Stimulated activated CD8-positive, alpha-beta memory T cell treated with anti-CD3 and anti-CD28 coated beads, Interleukin-15, amount 100 ng/mL, for 24 hours (primary cell): ENCODE results near the gene CXCR1.
"Not testable (repeated sequence)": the region's sequence is repeated elsewhere in the genome, so short reads cannot be mapped to it uniquely, and the experiment has no call there.

Experiments used
- DNase-seq: peaks from one replicate; pipeline ENCODE4 v3.0.0-alpha.2; 2020; ENCODE audit warnings: low read depth

CXCR1 gene

DNA sequence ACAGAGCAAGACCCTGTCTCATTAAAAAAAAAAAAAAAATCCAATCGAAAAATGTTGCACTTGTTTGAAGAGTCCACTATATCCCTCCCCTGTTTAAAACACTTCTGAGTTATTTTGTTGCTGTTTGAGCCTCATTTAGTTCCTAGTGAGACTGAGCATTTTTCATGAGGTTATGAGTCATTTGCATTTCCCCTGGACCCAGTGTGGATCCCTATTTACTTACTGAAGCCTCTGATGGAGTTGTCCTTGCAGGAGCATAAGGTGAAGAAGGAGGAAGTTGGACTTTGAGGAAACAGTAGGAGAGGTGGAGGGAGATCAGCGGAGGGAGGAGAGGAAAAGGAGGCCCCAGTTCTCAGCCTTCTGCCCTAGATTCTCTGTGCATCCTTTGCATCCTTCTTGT, 5.1 kb downstream of the CXCR1 start:
- no peak for DNase-seq

- no peak for DNase-seq
Observed at GRCh38 chr2:218155953-218156479, 10.7 kb downstream of the CXCR1 start.

DNA sequence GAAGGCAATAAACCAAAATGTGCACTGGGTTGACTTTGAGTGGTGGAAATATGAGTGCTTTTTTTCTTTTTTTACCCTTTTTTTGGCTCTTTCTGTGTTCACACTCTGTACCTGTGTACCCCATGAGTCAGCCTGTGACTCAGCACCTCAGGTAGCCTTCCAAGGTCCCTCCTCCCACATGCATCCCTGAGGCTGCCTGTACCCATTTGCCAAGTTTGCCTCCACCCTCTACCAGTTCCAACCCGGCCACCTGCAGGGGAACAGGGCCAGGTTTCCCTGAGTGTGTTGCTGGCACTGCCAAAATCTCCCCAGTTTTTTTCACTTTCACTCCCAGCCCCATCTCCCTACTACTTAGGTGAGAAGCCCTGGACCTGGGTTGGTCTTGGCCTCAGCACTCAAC, 14.0 kb downstream of the CXCR1 start:
- no peak for DNase-seq

DNA sequence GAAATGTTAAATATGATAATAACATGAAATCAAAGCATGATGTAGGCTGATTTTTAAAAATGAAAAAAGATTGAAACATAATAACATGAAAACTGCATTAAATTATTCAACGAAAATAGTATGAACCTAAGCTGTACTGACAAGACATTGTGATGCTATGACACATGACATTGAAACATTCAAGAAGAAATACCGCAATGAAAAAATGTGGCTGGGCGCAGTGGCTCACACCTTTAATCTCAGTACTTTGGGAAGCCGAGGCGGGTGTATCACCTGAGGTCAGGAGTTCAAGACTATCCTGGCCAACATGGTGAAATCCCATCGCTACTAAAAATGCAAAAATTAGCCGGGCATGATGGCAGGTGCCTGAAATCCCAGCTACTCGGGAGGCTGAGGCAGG, 14.6 kb downstream of the CXCR1 start:
- DNase-seq: no peak

- no peak for DNase-seq
Observed at GRCh38 chr2:218149848-218150440, 16.8 kb downstream of the CXCR1 start.

- DNase-seq: no peak
Observed at GRCh38 chr2:218149098-218149497, 17.7 kb downstream of the CXCR1 start.

DNA sequence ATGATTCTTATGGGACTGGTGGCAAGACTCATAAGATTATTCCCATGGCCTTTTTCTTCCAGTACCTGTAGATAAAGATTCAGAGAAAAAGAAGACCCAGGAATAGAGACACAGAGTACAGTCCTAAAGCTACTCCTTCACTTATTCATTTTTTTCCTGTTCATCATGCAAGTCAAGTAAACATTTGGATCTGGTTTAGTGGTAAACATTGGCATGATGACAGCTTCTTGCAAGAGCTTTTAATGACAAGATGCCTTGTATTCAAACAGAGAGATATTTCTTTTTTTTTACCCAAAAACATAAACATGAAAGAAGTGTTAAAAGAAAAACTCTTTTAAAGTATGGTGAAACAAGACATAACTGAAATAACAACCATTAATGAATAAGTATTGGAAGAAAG, 20.7 kb downstream of the CXCR1 start:
- no peak for DNase-seq

- no peak for DNase-seq
Observed at GRCh38 chr2:218145124-218145523, 21.6 kb downstream of the CXCR1 start.

DNA sequence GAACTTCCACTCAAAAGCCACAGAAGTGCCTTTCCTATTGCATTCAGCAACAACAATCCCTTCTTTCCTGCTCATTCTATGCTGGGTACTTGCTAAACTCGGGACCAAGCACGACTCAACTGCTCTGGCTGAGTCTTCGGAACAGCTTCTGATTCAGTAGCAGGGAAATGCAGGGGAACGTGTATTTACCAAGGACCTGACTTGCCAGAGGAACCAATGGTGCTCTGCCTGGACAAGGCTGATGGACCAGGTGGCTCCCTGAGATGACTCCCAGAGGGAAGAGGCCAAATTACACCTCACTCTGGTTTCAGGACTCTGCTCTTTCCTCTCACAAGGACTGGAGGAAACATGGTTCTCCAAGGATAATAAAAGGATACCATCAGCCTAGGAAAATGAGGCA, 28.7 kb downstream of the CXCR1 start:
- DNase-seq: no peak

GRCh38 chr2:218137514-218137913, 29.2 kb downstream of the CXCR1 start:
- no peak for DNase-seq

DNA sequence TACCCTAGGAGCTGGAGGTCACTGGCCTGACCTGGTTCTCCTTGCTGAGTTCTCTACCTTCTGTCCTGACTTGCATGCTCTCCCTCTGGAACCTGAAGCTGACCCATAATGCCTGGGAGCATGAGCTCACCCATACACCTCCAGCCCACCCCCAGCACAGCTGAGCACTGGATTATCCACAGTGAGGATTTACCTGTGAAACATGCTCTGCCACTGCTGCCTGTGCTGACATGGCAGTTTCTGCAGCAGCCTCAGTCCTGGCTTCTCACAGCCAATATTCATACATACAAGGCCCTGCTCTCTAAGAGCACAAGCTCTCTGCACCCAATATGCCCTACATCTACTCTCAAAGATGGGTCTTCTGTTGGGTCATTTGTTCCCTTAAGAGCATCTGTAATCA, 35.9 kb downstream of the CXCR1 start:
- DNase-seq: no peak

DNA sequence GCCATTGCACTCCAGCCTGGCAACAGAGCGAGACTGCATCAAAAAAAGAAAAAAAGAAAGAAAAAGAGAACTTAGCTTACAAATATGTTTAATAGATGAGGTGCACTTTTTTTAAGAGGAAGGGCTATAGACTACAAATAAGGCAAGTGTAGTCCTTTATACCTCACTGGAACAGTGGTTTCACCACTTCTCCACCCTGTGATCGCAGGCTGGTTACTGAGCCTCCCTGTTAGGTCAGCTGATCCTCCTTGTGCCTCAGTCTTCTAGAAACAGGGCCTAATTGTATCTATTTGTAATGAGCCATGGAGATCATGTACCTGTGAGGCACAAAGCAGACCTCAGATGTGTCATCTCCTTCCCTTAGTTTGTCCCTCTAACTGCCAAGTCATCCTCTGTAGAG, 36.4 kb downstream of the CXCR1 start:
- no peak for DNase-seq

GRCh38 chr2:218129458-218130135, 37.2 kb downstream of the CXCR1 start:
- no peak for DNase-seq

GRCh38 chr2:218128781-218129457, 37.8 kb downstream of the CXCR1 start:
- no peak for DNase-seq

GRCh38 chr2:218127929-218128455, 38.8 kb downstream of the CXCR1 start:
- DNase-seq: no peak

DNA sequence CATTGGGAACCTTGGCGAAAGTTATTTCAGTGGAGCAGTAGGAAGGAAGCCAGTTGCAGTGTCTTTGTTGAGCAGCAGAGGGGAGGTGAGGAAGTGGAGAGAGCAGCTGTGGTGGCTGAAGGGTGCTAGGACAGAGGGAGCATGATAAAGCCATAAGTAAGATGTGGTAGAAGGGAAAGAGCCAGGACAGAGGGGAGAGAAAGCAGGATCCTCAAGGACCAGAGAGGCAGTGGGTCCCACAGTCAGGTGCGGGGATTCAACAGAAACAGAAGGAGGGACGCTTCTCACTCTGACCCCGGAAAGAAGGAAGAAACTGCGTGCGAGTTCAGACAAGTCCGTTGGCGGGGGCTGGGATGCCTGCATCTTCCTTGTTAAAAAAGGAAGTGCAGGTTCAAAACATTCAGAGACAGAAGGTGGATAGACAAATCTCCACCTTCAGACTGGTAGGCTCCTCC, 41.1 kb downstream of the CXCR1 start, which contains the start of gene CXCR2:
TSS of gene CXCR2 (plus strand) at position 403 of the 455 bp plus-strand sequence. CDS start 8,774 bp downstream, outside the sequence.
- DNase-seq: no peak

DNA sequence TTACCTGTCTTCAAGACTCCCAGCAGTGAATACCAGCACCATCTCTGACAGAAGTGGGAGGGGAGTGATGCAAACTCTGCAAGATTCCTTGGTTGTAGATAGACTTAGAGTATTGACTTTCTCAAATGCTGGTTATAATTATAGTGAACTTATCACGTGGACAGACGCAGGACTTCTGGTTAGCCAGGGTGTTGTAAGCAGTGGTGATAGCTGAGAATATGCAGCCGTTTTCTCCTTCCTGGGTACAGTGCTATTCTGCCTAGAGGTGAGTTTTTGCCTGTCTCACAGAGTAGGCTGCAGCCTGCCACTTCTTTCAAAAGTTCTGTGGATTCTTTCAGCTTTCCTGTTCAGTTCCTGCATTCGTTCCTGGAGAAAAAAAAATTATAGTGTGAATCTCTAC, 41.7 kb downstream of the CXCR1 start:
- no peak for DNase-seq

DNA sequence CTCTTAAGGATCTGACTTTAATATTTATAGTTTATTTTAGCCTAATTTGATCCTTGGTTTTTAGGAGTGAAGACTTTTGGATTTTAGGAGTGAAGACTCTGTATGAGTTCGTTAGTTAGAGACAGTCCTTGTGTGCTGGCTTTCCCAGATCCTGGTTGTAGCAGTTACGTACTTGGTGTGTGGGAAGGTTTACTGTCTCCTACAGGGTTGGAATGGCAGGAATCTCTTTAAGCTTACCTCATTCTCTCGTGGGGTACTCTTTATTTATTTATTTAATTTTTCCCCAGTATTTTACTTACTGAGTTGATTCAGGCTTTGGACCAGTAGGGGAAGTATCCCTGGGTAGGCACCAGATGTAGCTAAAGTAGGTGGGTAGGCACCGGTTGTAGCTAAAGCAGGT, 42.8 kb downstream of the CXCR1 start:
- no peak for DNase-seq

DNA sequence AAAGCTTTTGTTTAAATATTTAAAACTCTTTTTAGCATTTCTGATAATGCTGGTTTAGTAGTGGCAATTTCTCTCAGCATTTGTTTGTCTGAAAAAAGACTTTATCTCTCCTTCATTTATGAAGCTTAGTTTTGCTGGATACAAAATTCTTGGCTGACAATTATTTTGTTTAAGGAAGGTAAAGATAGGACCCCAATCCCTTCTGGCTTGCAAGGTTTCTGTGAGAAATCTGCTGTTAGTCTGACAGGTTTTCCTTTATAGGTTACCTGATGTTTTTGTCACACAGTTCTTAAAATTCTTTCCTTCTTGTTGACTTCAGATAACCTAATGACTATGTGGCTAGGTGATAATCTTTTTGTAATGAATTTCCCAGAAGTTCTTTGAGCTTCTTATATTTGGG, 44.5 kb downstream of the CXCR1 start:
- not testable (repeated sequence) for DNase-seq

DNA sequence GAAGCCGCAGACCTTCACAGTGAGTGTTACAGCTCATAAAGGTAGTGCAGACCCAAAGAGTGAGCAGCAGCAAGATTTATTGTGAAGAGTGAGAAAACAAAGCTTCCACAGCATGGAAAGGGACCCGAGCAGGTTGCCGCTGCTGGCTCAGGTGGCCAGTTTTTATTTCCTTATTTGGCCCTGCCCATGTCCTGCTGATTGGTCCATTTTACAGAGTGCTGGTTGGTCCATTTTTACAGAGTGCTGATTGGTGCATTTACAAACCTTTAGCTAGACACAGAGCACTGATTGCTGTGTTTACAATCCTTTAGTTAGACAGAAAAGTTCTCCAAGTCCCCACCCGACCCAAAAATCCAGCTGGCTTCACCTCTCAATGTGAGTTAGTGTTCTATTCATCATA, 45.0 kb downstream of the CXCR1 start:
- not testable (repeated sequence) for DNase-seq
